Activated naive CD8-positive, alpha-beta T cell treated with anti-CD3 and anti-CD28 coated beads, Interleukin-2, amount 10 ng/mL, durations not matched to agents 7 days and 5 days (primary cell): ENCODE measurements around the gene SCNM1. TPM values are rescaled to one million over a fixed set of nuclear protein-coding genes. Genes with fewer than 3 reads are reported as not detected.

ENCODE experiments used
- ATAC-seq: fragments of 150-1000 bp; cut with Tn5 transposase; one replicate; pipeline ENCODE4 v1.10.0; 2021; ENCODE audit warnings: low read depth, moderate library complexity
- POLR2A ChIA-PET: fragments of 350-600 bp; sonication (Branson Sonifier 250); formaldehyde crosslinking; loops from one replicate; lab custom pipeline; 2021; ENCODE audit warnings: antibody characterized with exemption; lab: Charles Lee
- DNase-seq: peaks from one replicate; pipeline ENCODE4 v3.0.0; 2021
- H3K27ac Mint-ChIP-seq: one replicate; pipeline ENCODE4 v1.8.0; 2022; ENCODE audit warnings: mild to moderate bottlenecking, mixed read lengths
- H3K27me3 Mint-ChIP-seq: one replicate; pipeline ENCODE4 v1.8.0; 2022; ENCODE audit warnings: mild to moderate bottlenecking, moderate library complexity, mixed read lengths
- H3K36me3 Mint-ChIP-seq: one replicate; pipeline ENCODE4 v1.8.0; 2021; ENCODE audit warnings: mild to moderate bottlenecking, mixed read lengths
- H3K4me1 Mint-ChIP-seq: one replicate; pipeline ENCODE4 v1.8.0; 2021; ENCODE audit warnings: mixed read lengths
- H3K4me3 Mint-ChIP-seq: one replicate; pipeline ENCODE4 v1.8.0; 2022; ENCODE audit warnings: mild to moderate bottlenecking, moderate library complexity, mixed read lengths
- H3K9me3 Mint-ChIP-seq: one replicate; pipeline ENCODE4 v1.8.0; 2021; ENCODE audit warnings: mixed read lengths
- total RNA-seq, 2 experiments: library from RNA; stranded (reverse); gene quantifications; one replicate each; pipeline ENCODE4 v1.2.3, GENCODE V29; 2021

Gene SCNM1
- total RNA-seq, result 10 to 100 TPM; 64.5 to 66.6 TPM

GRCh38 chr1:151165738-151166504, at the start of gene SCNM1, which contains the start of gene LYSMD1:
Gene SCNM1, plus strand, starts transcription at chr1:151166144. Its CDS starts 9 bp downstream, at chr1:151166153.
Gene LYSMD1, minus strand, starts transcription at chr1:151165902. Its CDS starts 644 bp downstream, at chr1:151165258.
- Mint-ChIP-seq H3K27ac (peak within 1 kb of the TSS; percentile 92), H3K4me1 (peaks cover 46% of the 10 kb centered on the region), H3K27me3 (no peaks in the 10 kb centered on the region), H3K36me3 (peaks cover 31% of the 10 kb centered on the region), H3K4me3 (peak within 1 kb of the TSS; percentile 95), H3K9me3 (no peaks in the 10 kb centered on the region)
- POLR2A ChIA-PET, result interaction anchor here (0.7 to 3.8 kb wide), 6 partner anchors 9 to 116 kb away, joined by 3 to 22 read pairs (median 4); partner anchors contain the start of genes TNFAIP8L2, VPS72 and ZNF687
- peak; percentile 96 for ATAC-seq
- DNase-seq, result peak; percentile 91

- H3K4me1 Mint-ChIP-seq, result no peaks in the 10 kb centered on the region
- H3K27me3 Mint-ChIP-seq, result no peaks in the 10 kb centered on the region
- peaks cover 9% of the 10 kb centered on the region for H3K36me3 Mint-ChIP-seq
- DNase-seq, result no peak
- POLR2A ChIA-PET, result interaction anchor here (0.5 kb wide), 1 partner anchor 53 kb away, joined by 3 read pairs; no protein-coding TSS in a partner anchor
- H3K27ac Mint-ChIP-seq, result no peak overlapping the region
- no peak for ATAC-seq
- no peaks in the 10 kb centered on the region for H3K9me3 Mint-ChIP-seq
- H3K4me3 Mint-ChIP-seq, result no peak overlapping the region
These were observed 41.1 kb upstream of the SCNM1 start for GRCh38 chr1:151124763-151125403.

- POLR2A ChIA-PET, result no interaction called here
- Mint-ChIP-seq H3K27me3 (no peaks in the 10 kb centered on the region), H3K36me3 (peaks cover 4% of the 10 kb centered on the region)
These were observed 37.1 kb upstream of the SCNM1 start for GRCh38 chr1:151128800-151129199.

GRCh38 chr1:151130987-151131586, 34.9 kb upstream of the SCNM1 start:
- POLR2A ChIA-PET, result interaction anchor here (0.7 to 1.6 kb wide), 8 partner anchors 15 to 124 kb away, joined by 3 to 11 read pairs (median 4); partner anchors contain the start of genes LYSMD1, PSMD4, SCNM1 and SEMA6C
- ATAC-seq (peak; percentile 100), DNase-seq (peak; percentile 74)
- Mint-ChIP-seq H3K27ac (peak overlapping the region; percentile 60), H3K9me3 (no peaks in the 10 kb centered on the region), H3K27me3 (no peaks in the 10 kb centered on the region), H3K36me3 (peaks cover 2% of the 10 kb centered on the region), H3K4me1 (peaks cover 5% of the 10 kb centered on the region), H3K4me3 (peak overlapping the region; percentile 72)

More at GRCh38 chr1:151128800-151129199, 37.1 kb upstream of the SCNM1 start:
- no peak overlapping the region for H3K27ac Mint-ChIP-seq
- no peak for DNase-seq
- ATAC-seq, result no peak
- H3K4me3 Mint-ChIP-seq, result no peak overlapping the region
- H3K4me1 Mint-ChIP-seq, result peaks cover 5% of the 10 kb centered on the region
- no peaks in the 10 kb centered on the region for H3K9me3 Mint-ChIP-seq

GRCh38 chr1:151131701-151132334, 34.1 kb upstream of the SCNM1 start:
- Mint-ChIP-seq H3K36me3 (peaks cover 2% of the 10 kb centered on the region), H3K27me3 (no peaks in the 10 kb centered on the region), H3K27ac (peak overlapping the region; percentile 60), H3K4me3 (peak overlapping the region; percentile 72), H3K4me1 (peaks cover 8% of the 10 kb centered on the region), H3K9me3 (no peaks in the 10 kb centered on the region)
- POLR2A ChIA-PET, result interaction anchor here (0.6 to 1.6 kb wide), 9 partner anchors 14 to 123 kb away, joined by 3 to 11 read pairs (median 4); partner anchors contain the start of genes LYSMD1, PSMD4, SCNM1 and SEMA6C
- ATAC-seq (no peak), DNase-seq (no peak)

- peak overlapping the region; percentile 72 for H3K4me3 Mint-ChIP-seq
- H3K9me3 Mint-ChIP-seq, result no peaks in the 10 kb centered on the region
- no peak overlapping the region for H3K27ac Mint-ChIP-seq
- ATAC-seq, result no peak
- no peak for DNase-seq
- H3K4me1 Mint-ChIP-seq, result peaks cover 8% of the 10 kb centered on the region
- no peaks in the 10 kb centered on the region for H3K27me3 Mint-ChIP-seq
- H3K36me3 Mint-ChIP-seq, result no peaks in the 10 kb centered on the region
- POLR2A ChIA-PET, result no interaction called here
These were observed 33.5 kb upstream of the SCNM1 start for GRCh38 chr1:151132335-151133017.

GRCh38 chr1:151133018-151133806, 32.7 kb upstream of the SCNM1 start:
- H3K27me3 Mint-ChIP-seq, result no peaks in the 10 kb centered on the region
- POLR2A ChIA-PET, result no interaction called here
- DNase-seq (no peak), ATAC-seq (no peak)
- no peaks in the 10 kb centered on the region for H3K36me3 Mint-ChIP-seq
- H3K4me1 Mint-ChIP-seq, result peaks cover 8% of the 10 kb centered on the region
- H3K27ac Mint-ChIP-seq, result no peak overlapping the region
- no peaks in the 10 kb centered on the region for H3K9me3 Mint-ChIP-seq
- no peak overlapping the region for H3K4me3 Mint-ChIP-seq

- ATAC-seq, result no peak
These were observed 31.5 kb upstream of the SCNM1 start for GRCh38 chr1:151134396-151134795.

GRCh38 chr1:151134991-151135390, 31.0 kb upstream of the SCNM1 start:
- DNase-seq (no peak), ATAC-seq (no peak)
- H3K27ac Mint-ChIP-seq, result no peak overlapping the region

More at GRCh38 chr1:151134396-151134795, 31.5 kb upstream of the SCNM1 start:
- Mint-ChIP-seq H3K27ac (no peak overlapping the region), H3K27me3 (no peaks in the 10 kb centered on the region), H3K36me3 (no peaks in the 10 kb centered on the region), H3K4me1 (peaks cover 8% of the 10 kb centered on the region), H3K9me3 (no peaks in the 10 kb centered on the region), H3K4me3 (no peak overlapping the region)
- DNase-seq, result no peak
- POLR2A ChIA-PET, result no interaction called here

GRCh38 chr1:151135433-151136385, 30.2 kb upstream of the SCNM1 start:
- DNase-seq (no peak), ATAC-seq (no peak)
- Mint-ChIP-seq H3K4me1 (peaks cover 8% of the 10 kb centered on the region), H3K36me3 (no peaks in the 10 kb centered on the region), H3K27me3 (no peaks in the 10 kb centered on the region), H3K27ac (peak overlapping the region; percentile 35), H3K9me3 (no peaks in the 10 kb centered on the region), H3K4me3 (no peak overlapping the region)
- POLR2A ChIA-PET, result interaction anchor here (1.0 kb wide), 1 partner anchor 76 kb away, joined by 3 read pairs; the partner anchor contains the start of gene CDC42SE1

More at GRCh38 chr1:151134991-151135390, 31.0 kb upstream of the SCNM1 start:
- no peaks in the 10 kb centered on the region for H3K9me3 Mint-ChIP-seq
- POLR2A ChIA-PET, result interaction anchor here (1.0 kb wide), 1 partner anchor 76 kb away, joined by 3 read pairs; the partner anchor contains the start of gene CDC42SE1
- H3K36me3 Mint-ChIP-seq, result no peaks in the 10 kb centered on the region
- H3K27me3 Mint-ChIP-seq, result no peaks in the 10 kb centered on the region
- H3K4me1 Mint-ChIP-seq, result peaks cover 8% of the 10 kb centered on the region
- no peak overlapping the region for H3K4me3 Mint-ChIP-seq

- POLR2A ChIA-PET, result no interaction called here
- peaks cover 3% of the 10 kb centered on the region for H3K4me1 Mint-ChIP-seq
- ATAC-seq, result no peak
- H3K9me3 Mint-ChIP-seq, result no peaks in the 10 kb centered on the region
- no peak overlapping the region for H3K4me3 Mint-ChIP-seq
- no peak overlapping the region for H3K27ac Mint-ChIP-seq
- H3K27me3 Mint-ChIP-seq, result no peaks in the 10 kb centered on the region
- no peak for DNase-seq
- no peaks in the 10 kb centered on the region for H3K36me3 Mint-ChIP-seq
These were observed 28.2 kb upstream of the SCNM1 start for GRCh38 chr1:151137789-151138188.
